HFF-Myc (cell line): ENCODE measurements around the gene RBM19.

Experiments used
- DNase-seq: peaks from one replicate; pipeline ENCODE4 v3.0.0-alpha.2; 2011; ENCODE audit warnings: low read depth; ENCODE audit errors: extremely low read depth
- H3K4me3 ChIP-seq: replicated peaks from 2 replicates; pipeline ENCODE4 v1.5.1; 2011; ENCODE audit warnings: low read depth, mild to moderate bottlenecking, control low read depth, low read length
- TF ChIP-seq, protein P1 (sequence below): IDR thresholded peaks from 2 replicates; pipeline ENCODE4 v1.5.1; 2012; ENCODE audit warnings: mild to moderate bottlenecking, low read depth, low read length, control low read depth; ENCODE audit errors: missing control alignments

RBM19 gene

DNA sequence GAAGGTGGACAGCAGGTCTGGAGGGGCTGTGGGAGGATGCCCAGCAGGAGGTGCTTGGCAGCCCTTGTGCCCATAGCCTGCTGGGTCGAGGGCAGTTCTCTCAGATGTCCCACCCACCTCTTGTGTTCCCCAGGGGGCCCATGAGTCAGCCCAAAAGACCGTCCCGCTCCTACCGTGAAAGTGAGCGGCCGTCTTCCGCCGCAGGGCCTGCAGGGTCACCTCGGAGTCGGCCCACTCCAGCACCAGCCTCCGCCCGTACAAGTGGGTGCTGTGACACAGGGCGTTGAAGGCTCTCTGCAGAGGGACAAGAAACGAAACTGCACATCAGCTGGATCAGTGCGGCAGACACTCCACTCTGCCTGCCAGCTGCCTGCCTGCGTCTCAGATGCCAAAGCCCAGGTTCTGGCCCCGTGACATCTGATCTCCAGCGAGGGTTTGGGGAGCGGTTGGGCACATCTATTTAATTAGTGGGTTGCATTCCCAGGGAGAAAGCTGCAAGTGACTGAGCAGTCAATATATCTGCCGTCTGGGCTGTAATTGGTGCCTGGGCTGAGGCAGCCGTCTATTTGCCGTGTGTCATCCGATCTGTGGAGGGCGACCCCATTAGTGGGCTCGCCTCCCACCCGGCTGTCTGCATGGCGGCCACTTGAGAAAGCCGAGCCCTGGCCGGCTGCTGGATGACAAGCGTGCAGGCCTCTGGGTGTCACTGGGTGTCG lies 121.5 kb downstream of the RBM19 start:
- TF ChIP-seq, protein P1, sequence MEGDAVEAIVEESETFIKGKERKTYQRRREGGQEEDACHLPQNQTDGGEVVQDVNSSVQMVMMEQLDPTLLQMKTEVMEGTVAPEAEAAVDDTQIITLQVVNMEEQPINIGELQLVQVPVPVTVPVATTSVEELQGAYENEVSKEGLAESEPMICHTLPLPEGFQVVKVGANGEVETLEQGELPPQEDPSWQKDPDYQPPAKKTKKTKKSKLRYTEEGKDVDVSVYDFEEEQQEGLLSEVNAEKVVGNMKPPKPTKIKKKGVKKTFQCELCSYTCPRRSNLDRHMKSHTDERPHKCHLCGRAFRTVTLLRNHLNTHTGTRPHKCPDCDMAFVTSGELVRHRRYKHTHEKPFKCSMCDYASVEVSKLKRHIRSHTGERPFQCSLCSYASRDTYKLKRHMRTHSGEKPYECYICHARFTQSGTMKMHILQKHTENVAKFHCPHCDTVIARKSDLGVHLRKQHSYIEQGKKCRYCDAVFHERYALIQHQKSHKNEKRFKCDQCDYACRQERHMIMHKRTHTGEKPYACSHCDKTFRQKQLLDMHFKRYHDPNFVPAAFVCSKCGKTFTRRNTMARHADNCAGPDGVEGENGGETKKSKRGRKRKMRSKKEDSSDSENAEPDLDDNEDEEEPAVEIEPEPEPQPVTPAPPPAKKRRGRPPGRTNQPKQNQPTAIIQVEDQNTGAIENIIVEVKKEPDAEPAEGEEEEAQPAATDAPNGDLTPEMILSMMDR, result no peak
- no peak for DNase-seq

DNA sequence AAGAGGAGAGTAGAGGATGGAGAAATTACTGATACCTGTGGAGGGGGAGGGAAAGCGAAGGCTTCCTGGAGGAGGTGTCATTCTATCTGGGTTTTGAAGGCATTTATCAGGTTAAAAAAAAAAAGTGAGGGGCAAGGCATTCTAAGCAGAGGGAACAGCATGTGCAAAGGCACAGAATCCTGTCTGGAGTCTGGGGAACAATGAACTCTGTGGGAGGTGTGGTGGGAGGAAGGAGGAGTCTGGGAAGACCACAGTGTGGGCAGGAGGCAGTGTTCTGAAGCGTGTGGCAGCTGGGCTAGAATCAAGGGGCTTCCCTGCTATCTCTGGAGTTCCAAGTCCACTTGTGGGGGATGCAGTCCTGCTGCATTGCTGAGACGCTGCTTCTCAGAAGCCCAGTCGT lies 123.4 kb downstream of the RBM19 start:
- no peak overlapping the region for H3K4me3 ChIP-seq

More for the DNA sequence above, 121.5 kb downstream of the RBM19 start:
- no peak overlapping the region for H3K4me3 ChIP-seq

DNA sequence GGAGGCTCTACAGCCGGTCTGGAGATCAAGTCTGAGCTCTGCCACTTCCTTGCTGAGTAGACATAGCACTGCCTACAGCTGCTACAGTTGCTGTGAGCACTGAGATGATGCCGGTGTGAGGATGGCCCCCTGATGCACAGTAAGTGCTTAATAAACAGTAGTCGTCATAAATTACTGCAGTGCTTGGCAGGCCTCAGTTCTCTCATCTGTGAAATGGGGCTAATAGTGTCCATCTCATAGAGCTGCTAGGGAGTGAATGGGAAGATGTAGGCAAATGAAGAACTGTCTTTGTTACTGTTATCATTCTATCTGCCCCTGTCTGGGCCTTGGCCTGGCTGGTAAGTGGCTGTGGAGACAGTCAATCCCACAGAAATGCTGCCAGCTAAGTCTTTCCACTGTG lies 124.3 kb downstream of the RBM19 start:
- H3K4me3 ChIP-seq, result no peak overlapping the region
- DNase-seq, result no peak
- TF ChIP-seq, protein P1, result no peak

More for the DNA sequence above, 123.4 kb downstream of the RBM19 start:
- DNase-seq, result no peak
- TF ChIP-seq, protein P1, result no peak

DNA sequence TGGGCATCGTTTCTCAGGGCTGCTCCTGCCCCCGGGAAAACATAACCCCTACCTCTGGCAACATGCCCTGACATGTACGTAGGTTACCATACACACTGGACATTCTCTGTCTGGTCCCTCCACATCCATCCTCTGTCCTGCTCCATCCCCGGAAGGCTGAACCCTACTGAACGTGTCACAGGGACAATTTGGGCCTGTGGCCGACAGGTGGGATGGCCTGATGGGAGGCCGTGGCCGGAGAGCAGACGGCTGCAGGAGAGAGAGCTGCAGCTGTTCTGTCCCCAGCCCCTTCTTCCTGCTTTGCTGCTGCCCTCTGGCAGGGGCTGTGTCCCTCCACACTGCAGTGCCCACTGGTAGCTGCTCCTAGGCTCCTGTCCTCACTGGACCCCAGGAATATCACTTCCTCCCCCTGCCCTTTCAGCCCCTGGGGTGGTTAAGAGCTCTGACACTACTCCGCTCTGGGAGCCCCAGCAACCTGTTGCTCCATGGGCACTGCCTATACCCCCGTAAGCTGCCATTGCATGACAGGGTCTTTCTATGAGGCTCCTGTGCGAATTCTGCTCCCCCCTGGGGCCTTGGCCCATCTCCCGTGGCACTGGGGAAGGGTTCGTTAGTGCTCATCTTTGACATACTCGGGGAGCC lies 125.6 kb downstream of the RBM19 start:
- TF ChIP-seq, protein P1, result no peak

DNA sequence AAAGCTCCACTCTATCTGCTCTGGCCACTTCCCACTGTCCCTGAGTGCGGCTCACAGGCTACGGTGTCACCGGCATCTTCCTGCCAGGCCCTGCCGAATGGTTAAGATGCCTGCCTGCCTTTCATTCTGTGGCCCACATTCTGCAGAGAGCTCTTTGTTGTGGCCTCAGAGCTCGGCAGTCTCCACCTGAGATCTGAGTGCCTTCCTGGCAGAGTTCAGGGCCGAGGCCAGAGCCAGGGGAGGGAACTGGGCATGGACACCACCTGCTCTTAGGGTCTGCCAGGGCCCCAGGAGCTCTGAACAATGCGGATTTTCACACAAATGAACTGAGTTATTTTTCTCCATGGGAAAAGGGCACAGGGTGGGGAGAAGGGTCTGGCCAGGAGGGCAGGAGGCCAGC lies 127.2 kb downstream of the RBM19 start:
- no peak overlapping the region for H3K4me3 ChIP-seq
- TF ChIP-seq, protein P1, result no peak
- no peak for DNase-seq

More for the DNA sequence above, 125.6 kb downstream of the RBM19 start:
- H3K4me3 ChIP-seq, result no peak overlapping the region
- DNase-seq, result no peak

DNA sequence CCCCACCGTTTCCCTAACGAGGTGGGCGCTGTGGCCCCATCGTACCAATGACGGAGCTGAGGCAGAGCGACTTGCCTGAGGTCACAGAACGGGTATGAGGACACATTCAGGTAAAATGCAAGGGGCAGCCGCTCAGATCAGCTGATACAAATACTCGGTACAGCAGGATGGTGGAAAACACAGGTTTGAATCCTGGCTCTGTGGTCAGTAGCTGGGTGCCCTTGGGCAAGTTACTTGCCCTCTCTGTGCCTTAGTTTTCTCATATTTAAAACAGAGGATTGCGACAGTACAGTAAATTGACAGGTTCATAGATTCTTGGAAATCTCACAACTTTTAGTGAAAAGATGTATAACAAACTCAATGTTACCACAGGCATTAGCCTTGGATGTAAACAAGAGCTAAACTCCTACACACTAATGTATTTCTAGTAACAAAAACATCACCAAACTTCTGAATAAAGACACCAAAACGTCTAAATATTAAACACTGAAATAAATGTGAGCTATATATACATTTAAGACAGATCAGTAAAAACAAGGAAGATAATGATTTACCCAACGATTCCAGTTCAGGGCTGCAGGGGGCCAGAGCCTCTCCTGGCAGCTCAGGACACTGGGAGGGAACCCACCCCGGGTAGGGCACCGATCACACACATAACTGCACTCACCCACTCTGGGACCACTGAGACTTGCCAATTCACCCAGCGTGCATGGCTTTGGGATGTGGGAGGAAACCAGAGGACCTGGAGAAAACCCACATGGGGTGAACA lies 128.4 kb downstream of the RBM19 start:
- no peak overlapping the region for H3K4me3 ChIP-seq
- DNase-seq, result no peak
- TF ChIP-seq, protein P1, result no peak
